Mammary epithelial cell (primary cell): ENCODE results near the gene LDLRAD4.

Source experiments
- EZH2 ChIP-seq: IDR thresholded peaks from 2 replicates; pipeline ENCODE4 v1.6.1; 2012; ENCODE audit warnings: low read length, inconsistent platforms, borderline replicate concordance
- TF ChIP-seq, protein P1 (sequence below), 2 donors: IDR thresholded peaks in 1 of 2; conservative IDR thresholded peaks in 1 of 2; 2 replicates each; pipeline ENCODE4 v1.5.1; 2011 to 2012; ENCODE audit warnings: inconsistent platforms in 2 of 2, low read length in 2 of 2, mild to moderate bottlenecking in 2 of 2, control low read depth in 1 of 2, low read depth in 1 of 2; ENCODE audit not compliant: insufficient read depth in 1 of 2; ENCODE audit errors: extremely low read depth in 1 of 2

DNA sequence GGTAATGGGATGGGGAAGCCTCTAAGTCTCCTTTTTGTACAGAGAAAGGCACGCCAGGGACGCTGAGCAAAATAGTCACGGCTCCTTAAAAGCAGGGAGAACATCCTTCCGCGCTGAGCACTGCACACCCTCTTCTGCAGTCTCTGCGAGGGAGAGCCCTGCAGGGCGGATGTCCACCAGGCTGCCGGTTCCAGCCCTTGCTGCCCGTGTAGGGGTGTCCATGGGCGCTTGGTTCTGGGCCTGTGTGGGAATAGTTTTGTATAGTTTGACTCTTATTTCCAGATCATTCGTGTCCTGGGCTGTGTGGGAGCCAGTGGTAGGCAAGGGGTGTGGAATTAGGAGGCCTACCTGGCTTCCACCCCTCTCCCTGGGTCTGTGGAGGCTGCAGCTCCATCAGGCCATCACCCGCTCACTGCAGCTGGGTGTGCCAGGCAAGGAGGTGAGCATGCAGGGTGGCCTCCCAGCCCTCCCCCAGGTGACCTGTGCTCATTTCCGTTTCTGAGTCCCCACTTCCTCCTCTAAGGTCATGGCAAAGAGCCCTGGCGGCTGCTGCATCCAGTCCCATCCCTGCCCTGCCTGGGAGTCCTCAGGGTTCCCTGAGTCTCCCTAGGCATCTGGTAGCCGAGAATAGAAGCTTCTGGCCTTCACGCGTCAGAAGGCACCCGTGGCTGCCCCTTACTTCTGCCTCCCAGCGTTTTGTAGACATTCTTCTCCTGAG, 202.6 kb downstream of the LDLRAD4 start:
- TF ChIP-seq, protein P1, sequence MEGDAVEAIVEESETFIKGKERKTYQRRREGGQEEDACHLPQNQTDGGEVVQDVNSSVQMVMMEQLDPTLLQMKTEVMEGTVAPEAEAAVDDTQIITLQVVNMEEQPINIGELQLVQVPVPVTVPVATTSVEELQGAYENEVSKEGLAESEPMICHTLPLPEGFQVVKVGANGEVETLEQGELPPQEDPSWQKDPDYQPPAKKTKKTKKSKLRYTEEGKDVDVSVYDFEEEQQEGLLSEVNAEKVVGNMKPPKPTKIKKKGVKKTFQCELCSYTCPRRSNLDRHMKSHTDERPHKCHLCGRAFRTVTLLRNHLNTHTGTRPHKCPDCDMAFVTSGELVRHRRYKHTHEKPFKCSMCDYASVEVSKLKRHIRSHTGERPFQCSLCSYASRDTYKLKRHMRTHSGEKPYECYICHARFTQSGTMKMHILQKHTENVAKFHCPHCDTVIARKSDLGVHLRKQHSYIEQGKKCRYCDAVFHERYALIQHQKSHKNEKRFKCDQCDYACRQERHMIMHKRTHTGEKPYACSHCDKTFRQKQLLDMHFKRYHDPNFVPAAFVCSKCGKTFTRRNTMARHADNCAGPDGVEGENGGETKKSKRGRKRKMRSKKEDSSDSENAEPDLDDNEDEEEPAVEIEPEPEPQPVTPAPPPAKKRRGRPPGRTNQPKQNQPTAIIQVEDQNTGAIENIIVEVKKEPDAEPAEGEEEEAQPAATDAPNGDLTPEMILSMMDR (conservative IDR thresholded peaks at IDR 0.05 in 1 of 2, IDR thresholded peaks at IDR 0.05 in 1 of 2; ENCODE audit: extremely low read depth in 1 of 2, insufficient read depth in 1 of 2, low read depth in 1 of 2, low read length in 2 of 2), result no peak
- no peak for TF ChIP-seq EZH2
